ENCODE results near the gene VEGFD.

The VEGFD gene, protein sequence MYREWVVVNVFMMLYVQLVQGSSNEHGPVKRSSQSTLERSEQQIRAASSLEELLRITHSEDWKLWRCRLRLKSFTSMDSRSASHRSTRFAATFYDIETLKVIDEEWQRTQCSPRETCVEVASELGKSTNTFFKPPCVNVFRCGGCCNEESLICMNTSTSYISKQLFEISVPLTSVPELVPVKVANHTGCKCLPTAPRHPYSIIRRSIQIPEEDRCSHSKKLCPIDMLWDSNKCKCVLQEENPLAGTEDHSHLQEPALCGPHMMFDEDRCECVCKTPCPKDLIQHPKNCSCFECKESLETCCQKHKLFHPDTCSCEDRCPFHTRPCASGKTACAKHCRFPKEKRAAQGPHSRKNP

DNA sequence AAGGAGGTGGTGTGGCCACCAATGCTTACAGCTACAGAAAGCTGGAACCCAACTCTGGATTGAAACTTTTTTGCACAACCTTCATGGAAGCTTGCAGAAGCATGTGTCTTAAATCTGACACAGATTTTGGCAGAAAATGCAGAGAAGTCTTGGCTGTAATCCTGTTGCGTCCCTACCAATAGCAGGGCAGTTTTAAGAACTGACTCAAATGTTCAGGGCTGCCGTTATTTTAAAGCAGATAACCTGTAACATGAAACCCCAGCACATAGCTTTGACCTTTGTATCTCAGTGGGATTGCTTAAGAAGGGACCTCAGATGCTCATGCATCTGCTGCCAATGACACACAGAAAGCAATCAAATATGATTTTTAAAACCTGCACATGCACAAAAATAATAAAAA is at the start of gene VEGFD:
VEGFD (minus strand) TSS at position 110 of the 400 bp plus-strand sequence. CDS start 467 bp downstream, outside the sequence.
- DNase-seq (ENCODE audit: low read depth in 3 of 3): no peak

DNA sequence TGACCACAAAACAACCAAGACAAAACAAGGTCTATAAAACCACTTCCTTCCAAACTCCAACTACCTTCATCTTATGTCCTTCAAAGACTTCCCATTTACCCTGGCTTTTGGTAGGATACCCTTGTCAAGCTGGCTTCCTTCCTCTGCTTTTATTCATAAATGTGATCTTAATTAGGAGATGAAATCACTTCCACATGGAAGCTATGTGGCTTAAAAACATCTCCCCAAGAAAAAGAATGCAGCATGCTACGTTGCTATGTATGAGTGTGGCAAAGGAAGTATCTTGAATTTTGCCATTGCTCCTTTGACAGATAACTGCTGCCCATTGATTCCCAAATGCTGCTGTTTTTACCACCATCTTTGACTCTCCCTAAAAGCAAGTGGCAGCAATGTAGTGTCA is 46.4 kb upstream of the VEGFD start:
- no peak for DNase-seq (ENCODE audit: low read depth in 3 of 3)

DNA sequence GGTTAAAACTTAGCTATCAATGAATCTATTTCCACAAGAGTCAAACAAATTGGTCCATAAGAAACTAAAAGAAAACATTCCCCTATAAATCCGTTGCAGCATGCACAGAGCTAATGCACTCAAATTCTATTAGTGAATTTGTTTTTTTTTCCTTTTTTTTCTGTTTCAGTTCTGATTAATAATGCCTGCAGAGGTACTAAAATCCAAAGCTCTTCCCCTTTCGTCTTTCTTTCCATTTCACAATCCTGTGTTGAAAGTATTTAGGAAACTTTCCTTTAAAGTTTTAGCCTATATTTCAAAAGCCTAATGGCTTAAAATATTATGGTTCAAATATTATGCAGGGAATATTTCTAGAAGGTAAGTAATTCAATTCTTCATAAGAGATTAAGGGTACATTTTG is 45.9 kb upstream of the VEGFD start:
- DNase-seq (ENCODE audit: low read depth in 3 of 3): no peak

DNA sequence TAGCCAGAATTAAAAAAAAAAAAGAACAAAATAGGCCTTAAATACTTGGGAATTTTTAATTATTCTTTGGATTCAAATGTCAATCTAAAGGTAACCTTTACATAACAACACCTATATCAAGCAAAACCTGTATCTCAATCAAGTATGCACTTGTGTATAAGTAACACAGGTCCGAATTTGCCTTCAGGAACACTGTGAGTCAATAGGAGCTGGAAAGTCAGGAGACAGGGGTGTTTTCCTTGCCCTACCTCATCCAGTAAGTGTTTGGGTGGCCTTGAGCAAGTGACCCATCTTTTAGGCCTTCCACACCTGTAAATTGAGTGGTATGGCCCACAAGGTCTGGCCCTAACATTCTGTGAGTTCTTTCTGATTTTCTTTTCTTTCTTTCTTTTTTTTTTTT is 40.8 kb upstream of the VEGFD start:
- DNase-seq (ENCODE audit: low read depth in 3 of 3): no peak

DNA sequence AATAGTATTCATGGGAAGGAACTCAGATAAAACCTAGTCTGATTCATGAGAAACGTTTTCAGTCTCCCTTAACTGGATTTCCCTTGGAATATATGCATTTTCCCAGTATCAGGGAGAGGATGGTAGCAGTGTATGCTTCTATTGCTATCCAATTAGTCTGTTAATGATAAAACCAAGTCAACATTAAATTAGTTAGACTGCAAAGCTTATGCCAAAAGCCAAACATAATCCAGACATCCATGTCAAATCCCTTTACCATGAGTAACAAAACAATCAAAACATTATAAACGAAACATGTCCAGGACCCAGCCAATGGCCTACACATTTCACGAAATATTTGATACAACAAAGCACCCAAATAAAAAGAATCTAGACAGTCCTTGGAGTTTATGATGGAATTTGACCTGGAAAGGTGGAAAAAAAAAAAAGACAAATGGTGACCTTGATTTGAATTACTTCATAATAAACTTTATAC is 34.5 kb upstream of the VEGFD start:
- DNase-seq (ENCODE audit: low read depth in 3 of 3): no peak

DNA sequence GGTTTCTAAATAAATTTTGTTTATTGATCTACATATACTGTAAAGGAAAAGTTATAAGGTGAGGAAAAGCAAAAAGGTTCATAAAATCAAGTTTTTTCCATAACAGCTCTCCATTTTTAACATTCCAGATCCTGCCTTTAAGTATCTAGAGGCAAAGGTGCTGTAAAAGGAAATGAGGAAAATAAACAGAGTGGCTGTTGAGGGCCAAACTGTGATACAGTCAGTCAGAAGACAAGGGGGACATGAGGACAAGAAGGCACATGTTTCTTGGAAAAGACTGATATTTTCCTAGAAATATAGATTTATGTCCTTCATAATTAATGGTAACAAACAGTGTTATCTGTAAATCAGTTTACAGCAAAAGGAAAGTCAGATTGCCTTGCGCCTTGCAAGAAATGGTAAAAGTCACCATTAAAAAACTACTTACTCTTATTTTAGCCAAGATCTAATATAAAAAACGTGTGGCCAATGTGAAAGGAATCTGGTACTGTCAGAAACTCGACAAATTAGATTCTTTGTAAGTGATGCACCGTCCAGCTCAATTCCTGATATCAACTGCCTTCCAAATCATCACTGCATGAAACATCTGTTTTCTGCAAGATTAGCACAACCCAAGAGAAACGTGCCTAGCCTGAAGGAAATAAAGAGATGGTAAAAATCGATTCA is 34.0 kb upstream of the VEGFD start:
- DNase-seq (ENCODE audit: low read depth in 3 of 3): no peak

DNA sequence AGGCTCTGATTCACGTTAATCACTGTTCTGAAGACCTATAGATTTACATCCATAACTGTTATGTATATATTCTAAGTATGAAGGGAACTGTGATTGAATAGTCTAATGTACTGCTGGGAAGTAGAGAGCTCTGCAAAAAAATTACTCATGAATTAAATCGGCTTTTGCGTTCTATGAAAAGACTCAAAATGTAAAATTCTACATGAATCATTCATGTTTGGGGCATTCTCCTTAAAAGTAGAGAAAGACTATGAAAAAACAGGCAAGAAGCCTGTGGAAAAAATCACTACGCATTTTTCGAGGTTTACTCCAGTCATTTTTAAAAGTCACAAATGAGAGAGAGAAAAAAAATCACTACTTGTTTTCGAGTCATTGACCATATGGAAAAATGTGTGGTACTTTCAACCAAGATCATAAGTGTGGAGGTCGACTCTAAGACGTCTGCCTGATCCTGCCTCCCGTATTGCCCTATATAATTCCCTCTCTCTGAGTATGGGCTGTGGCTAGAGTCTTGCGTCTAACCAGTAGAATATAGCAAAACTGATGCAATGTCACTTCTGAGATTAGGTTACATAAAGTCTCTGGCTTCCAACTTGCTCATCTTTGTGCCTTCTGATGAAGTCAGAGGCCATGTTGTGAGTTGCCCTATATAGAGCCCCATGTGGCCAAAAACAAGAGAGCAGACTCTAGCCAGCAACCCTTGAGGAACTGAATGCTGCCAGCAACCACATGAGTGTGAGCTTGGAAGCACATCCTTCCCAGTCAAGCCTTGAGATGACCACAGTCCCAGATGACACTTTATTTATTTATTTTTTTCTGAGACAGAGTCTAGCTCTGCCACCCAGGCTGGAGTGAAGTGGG is 32.1 kb upstream of the VEGFD start:
- DNase-seq (ENCODE audit: low read depth in 3 of 3): no peak

DNA sequence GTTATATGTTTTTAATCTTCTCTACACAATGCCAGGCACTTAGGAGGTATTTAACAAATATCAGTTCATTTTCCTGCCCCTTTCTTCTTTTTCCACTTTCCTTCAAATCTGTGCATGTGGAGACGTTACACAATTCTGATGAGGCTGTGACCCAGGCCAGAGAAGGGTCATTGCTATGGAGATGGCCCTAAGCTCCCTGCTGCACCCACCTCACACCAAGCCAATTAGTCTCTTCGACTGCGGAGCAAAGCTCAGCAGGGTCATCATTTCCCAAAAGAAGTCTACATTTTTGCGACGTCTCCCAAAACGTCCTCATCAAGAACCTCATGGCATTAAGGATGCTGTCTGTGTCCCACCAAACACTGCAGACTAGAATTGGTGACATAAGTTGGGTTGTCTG is 28.9 kb upstream of the VEGFD start:
- no peak for DNase-seq (ENCODE audit: low read depth in 3 of 3)

DNA sequence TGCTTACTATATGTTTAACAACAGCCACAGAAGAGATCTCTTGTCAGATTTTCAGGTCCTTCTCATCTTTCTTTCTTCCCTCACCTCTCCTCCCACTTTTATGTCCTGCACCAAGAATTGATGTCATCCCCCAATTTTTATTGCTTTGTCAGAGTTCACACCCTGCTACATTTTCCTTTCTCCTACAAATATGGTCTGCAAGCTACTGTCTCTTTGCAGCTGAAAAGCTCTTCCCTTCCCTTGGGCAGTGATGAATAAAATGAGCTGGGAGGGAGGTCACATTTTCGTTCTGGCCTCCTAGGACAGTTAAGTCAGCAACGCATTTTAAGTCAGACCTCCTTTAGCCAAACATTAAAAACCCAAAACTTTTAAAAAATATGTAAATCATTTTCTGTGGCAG is 26.7 kb upstream of the VEGFD start:
- no peak for DNase-seq (ENCODE audit: low read depth in 3 of 3)

DNA sequence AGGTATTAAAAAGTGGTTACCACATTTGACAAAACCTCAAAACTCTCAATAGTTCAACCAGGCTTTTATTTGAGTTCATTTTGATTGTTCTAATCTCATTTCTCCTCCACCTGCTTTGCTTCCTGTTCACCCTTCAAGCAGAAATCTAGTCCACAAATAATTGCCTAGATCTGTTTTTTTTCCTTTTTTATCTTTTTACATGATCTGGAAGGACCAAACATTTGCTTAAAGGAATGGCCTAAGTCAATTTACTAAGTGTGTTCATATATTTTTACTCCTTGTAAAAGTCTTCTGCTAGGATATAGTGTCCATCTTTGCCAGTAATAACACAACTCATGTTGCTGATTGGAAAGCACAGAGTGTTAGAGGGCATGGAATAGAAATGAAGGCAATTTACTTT is 26.2 kb upstream of the VEGFD start:
- DNase-seq (ENCODE audit: low read depth in 3 of 3): no peak

DNA sequence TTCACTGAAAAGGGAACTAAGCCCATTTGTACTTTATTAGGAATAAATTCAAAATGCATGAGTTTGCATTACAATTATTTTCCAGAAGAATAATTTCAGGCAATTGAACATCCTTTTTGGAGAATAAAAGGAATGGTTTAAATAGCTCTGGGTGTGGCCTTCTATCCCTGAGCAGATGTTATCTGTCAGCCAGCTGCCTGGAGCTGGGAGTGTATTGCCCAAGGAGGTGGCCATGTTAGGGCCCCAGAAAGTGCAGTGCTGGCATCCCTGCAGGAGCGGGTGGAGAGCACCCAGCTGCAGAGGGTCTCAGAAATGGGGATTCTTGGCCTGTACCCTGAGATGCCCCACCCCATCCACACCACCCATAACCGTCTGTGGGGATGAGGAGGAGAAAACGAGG is 21.6 kb upstream of the VEGFD start:
- no peak for DNase-seq (ENCODE audit: low read depth in 3 of 3)

DNA sequence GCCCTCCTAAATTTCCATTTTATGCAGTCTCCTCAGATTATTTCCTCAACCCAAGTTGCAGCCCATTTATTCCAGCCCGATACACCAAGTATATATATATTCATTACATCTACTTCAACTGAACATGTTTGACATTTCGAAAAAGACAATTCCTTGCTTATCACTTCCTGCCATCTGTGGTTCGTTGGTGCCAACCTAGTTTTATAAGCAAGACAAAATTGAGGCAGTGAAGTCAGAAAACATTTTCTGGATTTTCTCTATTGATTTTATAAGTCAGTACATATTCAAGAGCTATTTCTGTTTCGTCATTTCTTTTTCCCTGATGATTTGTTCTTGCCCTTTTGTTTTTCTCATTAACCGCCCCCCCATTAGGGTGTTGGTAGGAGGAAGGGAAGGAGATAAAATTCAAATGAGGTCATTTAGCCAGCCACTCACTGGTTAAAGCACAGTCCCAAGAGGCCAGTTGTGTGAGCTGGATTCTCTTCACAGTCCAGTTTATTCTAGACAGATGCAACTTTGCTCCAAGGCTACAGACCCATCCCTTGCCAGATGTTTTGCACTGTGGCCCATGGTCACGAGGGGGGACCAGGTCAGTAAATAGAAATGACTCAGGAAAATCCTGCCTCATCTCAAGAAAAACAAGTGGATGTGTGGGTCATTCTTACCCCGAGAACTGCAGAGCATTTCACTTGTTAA is 20.3 kb upstream of the VEGFD start:
- no peak for DNase-seq (ENCODE audit: low read depth in 3 of 3)

DNA sequence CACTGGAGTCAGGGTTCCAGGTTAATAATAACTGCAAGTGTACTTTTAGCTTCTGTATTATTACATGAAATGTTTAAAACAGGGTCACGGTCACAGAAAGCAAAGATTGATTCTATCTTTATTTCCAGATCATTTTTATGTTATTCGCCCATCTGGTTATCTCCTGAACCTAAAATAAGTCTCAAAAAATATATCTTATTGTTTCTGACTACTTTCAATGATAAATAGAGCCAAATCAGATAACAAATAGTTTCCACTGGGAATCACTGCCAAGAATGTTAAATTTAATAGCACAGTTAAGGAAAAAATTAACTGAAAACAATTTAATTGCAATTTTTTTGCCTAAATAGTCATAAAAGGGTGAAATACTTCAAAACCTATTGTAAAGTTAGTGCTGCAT is 17.2 kb upstream of the VEGFD start:
- no peak for DNase-seq (ENCODE audit: low read depth in 3 of 3)

DNA sequence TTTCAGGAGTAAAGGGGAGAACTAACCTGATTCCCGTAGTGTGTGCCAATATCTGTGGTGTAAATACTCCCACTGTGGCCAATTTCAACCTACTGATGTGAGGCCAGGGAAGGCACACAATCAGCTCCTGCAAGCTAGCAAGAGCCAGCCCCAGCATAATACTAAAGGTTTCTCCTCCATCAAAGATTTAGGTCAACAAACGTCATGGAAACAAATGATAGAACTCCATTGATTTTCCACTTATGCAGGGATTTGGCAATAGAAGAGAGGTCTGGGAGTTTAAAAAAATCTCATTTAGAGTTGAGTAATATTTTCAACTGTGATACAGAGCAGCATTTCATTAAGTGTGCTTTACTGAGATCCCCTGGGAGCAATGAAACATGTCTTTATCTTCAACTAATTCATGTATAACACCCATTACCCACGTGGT is 15.8 kb upstream of the VEGFD start:
- no peak for DNase-seq (ENCODE audit: low read depth in 3 of 3)

DNA sequence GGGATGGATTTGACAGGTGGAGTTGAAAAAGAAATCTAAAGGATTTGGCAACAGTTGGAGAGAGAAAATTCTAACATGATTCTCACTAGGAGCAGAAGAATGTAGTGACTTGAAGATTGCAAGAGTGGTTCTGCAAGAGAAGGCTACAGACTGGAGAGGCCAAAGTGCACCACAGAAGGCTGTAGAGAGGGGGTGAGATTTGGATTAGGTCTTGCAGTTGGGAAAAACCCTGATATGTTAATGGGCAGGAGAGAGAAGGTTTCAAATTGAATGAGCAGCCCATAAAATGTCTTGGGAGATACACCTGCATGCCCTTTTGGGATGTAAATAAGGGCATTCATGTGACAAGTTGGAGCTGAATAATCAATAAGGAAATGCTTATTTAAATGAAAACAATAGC is 14.7 kb upstream of the VEGFD start:
- DNase-seq (ENCODE audit: low read depth in 3 of 3): no peak

DNA sequence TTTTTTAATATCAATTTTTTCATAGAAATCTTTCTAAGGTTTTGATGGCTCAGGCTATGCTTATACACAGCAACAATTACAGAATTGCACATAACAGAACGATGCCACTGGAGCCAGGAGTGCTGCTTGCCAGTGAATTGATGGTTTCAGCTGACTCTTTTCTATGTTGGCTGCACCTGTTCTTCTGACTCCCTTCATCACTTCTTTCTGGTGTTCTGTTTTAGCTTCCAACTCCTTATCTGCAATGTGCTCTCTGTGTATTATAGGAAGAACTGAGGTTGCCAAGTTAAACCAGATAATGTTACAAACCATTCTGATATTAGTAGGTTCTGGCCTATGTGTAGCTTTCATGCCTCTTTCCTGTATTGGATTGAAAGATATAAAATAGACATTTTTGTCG is 11.6 kb upstream of the VEGFD start:
- no peak for DNase-seq (ENCODE audit: low read depth in 3 of 3)

DNA sequence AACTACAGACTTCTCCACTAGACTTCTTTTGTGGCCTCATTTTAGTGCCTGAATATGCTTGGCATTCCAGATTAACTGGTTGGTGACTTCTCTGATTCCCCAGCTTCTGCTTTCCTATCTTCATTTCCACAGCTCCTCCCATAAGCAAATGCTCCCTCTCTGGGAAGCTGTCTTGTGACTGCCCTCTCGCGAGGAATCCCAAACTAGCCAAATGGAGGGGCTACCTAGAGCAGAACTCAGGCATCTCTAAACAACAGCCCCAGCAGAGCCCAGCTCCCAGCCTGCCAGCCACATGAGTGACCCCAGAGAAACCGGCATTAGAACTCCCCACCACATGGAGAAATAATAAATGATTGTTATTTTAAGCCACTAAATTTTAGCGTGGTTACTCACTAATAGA is 7.6 kb upstream of the VEGFD start:
- DNase-seq (ENCODE audit: low read depth in 3 of 3): no peak

DNA sequence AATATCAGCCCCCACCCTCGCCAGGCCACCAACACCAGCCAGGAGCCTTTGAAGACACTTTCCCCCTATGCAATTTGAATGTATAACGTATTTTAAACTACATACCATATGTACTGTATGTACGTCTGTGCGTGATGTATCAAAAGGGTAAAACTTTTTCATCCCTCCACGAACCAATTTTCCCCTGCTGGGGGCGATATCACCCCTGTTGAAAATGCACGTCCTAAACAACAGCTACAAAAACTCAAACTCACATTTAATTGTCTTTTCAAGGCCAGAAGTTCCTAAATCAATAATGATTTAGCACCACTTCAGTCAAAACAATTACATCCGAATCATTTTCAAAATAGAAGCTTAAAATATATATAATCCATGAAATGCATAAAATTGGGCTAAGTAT is 1.4 kb downstream of the VEGFD start:
- DNase-seq (ENCODE audit: low read depth in 3 of 3): no peak

DNA sequence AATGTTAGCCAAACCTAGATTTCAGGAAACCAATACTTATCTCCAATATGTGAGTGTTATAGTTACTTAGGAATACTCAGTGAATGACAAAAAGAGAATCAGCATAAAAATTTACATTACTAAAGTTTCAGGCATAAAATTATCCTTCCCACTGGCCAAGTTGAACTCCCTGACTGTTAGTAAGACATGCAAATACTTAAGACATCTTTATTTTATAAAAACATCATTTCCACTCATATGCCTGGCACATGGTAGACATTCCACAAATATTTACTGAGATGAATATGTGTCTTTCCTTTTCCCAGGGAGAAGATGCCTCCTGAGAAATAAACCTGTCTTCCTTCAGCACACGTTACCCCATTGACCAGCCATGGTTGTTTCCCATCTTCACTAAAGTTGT is 7.3 kb downstream of the VEGFD start:
- DNase-seq (ENCODE audit: low read depth in 3 of 3): no peak

DNA sequence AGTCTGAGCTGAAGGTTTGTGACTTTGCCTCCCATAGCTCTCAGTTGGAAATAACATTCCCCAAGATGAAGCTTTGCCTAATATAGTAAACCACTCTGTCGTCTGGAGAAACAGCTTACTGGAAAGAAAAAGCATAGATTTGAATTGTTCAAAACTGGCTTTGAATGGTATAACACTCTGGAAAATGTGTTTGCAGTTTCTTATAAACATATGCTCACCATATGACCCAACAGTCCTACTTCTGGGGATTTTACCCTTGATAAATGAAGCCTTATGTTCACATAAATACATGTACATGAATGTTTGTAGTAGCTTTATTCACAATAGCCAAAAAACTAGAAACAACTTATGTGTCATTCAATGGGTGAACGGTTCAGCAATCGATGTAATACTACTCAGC is 10.2 kb downstream of the VEGFD start:
- DNase-seq (ENCODE audit: low read depth in 3 of 3): no peak

DNA sequence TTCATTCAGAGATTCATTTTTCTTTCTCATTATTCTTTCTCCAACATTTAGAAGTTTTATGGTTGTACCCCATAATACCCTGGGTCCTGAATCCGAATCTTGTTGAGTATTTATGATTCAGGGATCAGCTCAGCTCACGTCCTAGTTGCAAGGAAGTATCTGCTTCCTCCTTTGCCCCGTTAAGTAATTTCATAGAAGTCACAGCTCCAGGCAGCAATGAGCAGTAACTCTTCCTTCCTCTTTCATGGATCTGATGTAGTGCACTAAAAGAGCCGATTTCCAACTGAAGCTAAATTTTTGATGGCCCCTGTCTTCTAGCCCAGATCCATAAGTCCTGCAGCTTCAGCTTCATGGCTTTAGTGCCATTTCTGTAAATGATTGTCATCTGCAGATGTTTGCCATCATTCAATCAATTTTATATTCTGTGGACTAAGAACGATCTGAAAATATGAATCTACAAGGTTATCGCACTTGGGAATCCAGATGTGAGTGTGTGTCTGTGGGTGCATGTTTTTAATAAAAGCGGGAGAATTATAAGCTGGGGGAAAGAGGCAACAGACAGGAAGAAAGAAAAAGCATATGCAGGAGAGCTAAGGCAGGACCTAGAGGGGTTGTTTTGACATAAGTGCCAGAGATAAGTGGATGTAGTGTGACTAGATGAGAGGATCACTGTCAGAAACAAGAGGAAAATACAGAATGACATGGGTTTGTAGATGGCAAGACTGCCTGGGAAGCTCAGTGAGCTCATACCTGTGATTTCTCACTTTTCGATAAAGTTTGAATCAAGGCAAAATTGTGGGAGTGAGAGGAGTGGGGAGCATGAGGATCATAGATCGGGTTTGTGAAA is 17.5 kb downstream of the VEGFD start:
- DNase-seq (ENCODE audit: low read depth in 3 of 3): no peak
